Cardiac septum (tissue), 1 donor: ENCODE data around the gene NADK. TPM values are rescaled to one million over a fixed set of nuclear protein-coding genes. Genes with fewer than 3 reads are reported as not detected.

ENCODE experiments used
- DNase-seq: peaks from one replicate; pipeline ENCODE4 v3.0.0-alpha.2; 2020; ENCODE audit warnings: low spot score
- intact Hi-C: fragments of 100-400 bp; cut with DNase I; formaldehyde crosslinking; loops from one replicate; pipeline ENCODE4 v1.14.0; 2022
- total RNA-seq: library from RNA; stranded (reverse); fragmentation: NEBNext Ultra II Directional; extraction: Animal tissue kit (Norgen Biotek cat#: 25700); gene quantifications from one replicate; pipeline ENCODE4 v1.2.1, GENCODE V29; 2021
- donor health status: DM: no; HTN: no; CAD: no.

Gene NADK
- total RNA-seq, 1 donor from 2014 or later, result 31.3 TPM

DNA sequence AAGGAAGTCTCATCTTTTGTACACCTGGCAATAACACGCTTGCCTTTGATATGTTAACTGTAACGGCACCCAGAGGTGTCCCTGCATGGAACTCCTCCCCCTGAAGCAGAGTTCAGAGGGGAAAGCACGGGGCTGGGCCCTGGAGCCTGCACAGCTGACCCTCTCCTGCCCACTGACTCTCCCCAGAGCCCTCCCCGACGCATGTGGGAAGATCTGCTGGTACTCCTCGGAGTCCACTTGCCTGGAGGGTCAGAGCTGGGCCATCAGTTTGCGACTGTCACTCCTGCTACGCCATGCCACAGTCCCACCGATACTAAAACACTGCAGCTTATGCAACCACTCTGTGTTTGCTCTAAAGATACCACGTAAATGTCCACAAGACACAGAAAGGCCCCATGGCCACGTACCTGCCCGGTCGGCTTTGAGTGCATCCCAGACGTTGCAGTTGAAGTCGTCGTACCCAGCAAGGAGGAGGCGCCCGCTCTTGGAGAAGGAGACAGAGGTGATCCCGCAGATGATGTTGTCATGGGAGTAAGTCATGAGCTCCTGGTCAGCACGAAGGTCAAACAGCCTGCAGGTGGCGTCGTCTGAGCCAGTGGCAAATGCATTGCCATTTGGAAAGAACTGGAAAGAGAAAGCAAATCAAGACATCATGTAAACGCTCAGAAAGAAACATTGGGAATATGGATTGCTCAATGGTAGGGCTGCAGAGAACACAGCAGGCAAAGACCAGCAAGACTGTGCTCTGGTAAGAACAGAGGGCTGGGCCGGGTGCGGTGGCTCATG, 10.6 kb upstream of the NADK start:
- intact Hi-C loops, result no loop called here
- DNase-seq, result no peak

GRCh38 chr1:1788136-1788535, 9.9 kb upstream of the NADK start:
- DNase-seq, result no peak
- intact Hi-C loops, result no loop called here

GRCh38 chr1:1786836-1787605, 8.8 kb upstream of the NADK start:
- intact Hi-C loops, result no loop called here
- DNase-seq, result no peak

GRCh38 chr1:1785666-1786065, 7.4 kb upstream of the NADK start:
- no peak for DNase-seq
- intact Hi-C loops, result no loop called here

DNA sequence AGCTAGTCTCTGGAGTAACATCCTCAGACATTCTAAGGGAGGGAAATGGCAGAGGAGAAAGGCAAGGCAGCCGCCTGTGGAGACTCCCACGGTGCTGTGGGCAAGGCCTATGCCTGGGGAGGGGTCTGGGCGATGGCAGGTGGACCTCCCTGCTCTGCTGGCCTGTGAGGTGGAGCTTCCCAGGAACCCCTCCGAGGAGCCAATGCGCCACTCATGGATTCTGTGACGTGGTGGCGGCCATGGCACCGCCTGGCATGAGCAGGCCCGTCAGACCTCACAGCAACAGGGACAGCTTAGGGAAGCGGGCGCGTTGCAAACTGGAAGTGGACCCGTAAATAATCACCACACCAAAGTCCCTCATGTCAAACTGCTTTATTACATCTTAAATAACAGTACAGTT, 6.7 kb upstream of the NADK start:
- no peak for DNase-seq
- intact Hi-C loops, result no loop called here

GRCh38 chr1:1783320-1783719, 5.0 kb upstream of the NADK start:
- intact Hi-C loops, result no loop called here
- no peak for DNase-seq

GRCh38 chr1:1782399-1783221, 4.3 kb upstream of the NADK start:
- DNase-seq, result peak; percentile 86
- intact Hi-C loops, result no loop called here

- DNase-seq, result no peak
- intact Hi-C loops, result no loop called here
These were observed 3.2 kb upstream of the NADK start for GRCh38 chr1:1781526-1781903.

DNA sequence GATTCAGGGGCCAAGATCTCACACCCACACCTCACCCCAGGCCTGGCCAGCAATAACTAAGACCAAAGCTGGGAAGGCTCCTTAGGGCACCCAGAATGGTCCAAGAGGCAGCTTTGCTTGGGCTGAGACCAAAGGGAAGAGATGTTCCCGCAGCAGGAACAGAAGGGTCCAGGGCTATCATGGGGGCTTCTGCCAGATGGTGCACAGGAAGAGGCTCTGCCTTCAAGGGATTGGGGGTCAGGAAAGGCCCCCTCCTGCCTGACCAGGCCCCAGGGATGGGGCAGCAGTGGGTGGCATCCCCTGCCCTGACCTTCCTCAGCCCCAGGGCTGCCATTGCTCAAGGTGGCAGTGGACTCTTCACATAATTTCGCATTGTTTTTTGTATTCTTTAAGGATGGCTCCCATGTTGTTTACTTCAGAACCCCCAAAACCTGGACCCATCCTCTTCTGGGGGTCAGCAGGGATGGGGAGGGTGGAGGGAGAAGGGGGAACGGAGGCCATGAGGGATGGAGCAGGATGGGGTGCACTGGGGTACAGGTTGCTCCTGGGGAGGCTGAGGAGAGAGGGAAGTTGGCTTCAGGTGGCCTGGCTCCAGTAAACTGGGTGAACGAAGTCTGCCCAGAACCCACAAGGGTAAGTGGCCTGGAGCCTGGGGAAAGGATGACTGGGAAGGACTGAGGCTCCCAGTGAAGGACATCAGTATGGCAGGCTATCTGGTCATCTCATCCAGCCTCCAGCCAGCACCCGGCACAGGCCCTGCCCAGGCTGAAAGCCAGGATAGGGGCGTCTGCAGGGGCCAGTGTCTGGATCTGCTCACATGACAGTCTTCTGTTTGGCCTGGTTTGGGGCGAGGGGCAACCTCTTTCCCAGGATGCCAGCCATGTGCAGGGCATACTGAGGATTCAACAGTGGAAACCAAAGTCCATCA, 2.6 kb upstream of the NADK start:
- intact Hi-C loops, result no loop called here
- DNase-seq, result no peak

DNA sequence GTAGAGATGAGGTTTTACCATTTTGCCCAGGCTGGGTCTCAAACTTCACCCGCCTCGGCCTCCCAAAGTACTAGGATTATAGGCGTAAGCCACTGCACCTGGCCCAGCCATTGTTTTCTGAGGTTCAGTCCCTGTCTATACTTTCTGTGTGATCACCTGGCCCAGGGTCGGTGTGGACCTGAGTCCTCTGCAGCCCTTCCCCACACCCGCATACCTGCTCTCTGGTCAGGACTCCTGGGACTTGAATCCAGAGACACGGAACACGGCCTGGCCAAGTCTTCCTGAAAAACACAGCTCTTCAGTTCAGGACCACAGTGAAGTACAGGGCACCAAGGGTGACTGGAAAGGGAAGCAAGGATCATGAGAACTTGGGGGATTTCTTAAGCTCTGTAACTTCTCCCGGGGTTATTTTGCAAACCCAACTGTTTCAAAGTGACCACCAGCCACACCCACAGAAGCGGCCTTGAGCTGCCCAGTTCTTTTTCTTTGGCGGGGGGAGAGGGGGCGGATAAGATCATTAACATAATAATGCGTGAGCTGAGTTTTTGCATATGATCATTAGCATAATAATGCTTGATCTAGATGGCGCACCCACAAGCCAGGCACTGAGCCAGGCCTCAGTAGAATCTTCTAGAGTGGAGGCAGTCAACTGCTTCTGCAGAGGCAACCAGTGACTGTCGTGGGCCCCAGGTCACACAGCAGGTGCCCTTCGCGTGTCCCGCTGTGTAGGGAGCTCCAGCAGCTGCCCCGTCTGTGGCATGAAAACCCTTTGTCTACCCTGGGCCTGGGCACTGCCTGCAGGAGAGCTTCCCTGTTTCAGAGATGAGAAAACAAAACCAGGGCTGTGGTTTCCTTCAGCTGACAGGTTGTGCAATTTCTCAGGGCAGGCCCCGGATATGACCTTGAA, 1.7 kb upstream of the NADK start:
- intact Hi-C loops, result loop anchor here (2.0 to 5.0 kb wide), 2 partner anchors 112 to 127 kb away; partner anchors contain the start of gene GNB1
- DNase-seq, result peak; percentile 92

DNA sequence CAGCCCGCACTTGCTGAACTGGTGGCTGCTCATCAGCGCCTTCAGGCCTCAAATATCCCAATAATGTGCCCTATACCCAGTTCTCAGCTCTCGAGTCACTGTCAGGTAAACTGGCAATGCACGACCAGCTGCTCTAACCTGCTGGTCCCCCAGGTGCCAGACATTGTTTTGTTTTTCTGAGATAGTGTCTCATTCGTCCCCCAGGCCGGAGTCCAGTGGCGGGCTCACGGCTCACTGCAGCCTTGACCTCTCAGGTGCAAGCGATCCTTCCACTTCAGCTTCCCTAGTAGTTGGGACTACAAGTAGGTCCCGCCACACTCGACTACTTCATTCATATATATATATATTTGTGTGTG, 1.0 kb upstream of the NADK start:
- intact Hi-C loops, result loop anchor here (2.0 to 5.0 kb wide), 2 partner anchors 113 to 128 kb away; partner anchors contain the start of gene GNB1
- DNase-seq, result no peak

GRCh38 chr1:1778663-1779319, 521 bp upstream of the NADK start:
- intact Hi-C loops, result loop anchor here (2.0 to 5.0 kb wide), 2 partner anchors 114 to 128 kb away; partner anchors contain the start of gene GNB1
- DNase-seq, result peak; percentile 95

- intact Hi-C loops, result loop anchor here (5.0 kb wide), 1 partner anchor 115 kb away; the partner anchor contains the start of gene GNB1
- peak; percentile 76 for DNase-seq
These were observed 729 bp downstream of the NADK start for GRCh38 chr1:1777583-1777899.

DNA sequence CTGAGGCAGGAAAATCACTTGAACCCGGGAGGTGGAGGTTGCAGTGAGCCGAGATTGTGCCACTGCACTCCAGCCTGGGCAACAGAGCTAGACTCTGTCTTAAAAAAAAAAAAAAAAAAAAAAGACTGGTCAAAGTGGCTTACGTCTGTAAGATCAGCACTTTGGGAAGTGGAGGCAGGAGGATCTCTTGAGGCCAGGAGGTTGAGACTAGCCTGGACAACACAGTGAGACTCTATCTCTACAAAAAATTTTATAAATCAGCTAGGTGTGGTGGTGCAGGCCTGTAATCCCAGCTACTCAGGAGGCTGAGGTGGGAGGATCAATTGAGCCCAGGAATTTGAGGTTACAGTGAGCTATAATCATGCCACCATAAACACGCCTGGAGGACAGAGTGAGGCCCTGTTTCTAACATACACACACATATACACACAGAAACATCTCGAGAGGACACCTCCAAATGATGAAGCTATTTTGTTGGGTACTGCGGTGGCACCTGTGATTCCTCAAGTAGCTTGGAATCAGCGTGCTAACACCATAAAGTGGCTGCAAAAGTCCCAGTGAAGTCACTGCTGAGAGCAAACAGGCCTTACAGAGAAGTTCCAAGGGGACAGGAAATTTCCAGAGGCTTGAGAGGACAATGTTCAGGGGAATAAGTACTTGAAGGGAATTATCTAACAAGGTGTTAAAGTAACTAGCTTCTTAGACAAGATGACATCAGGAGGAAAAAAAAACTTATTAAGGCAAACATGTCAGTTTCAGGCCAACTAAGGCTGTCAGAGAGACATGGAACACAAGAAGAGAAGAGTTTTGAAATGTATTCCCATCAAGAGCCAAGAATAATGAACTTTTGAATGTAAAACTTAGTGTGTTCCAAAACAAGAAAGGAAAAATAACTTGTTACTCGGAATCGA, 1.3 kb downstream of the NADK start:
- intact Hi-C loops, result loop anchor here (5.0 kb wide), 1 partner anchor 115 kb away; the partner anchor contains the start of gene GNB1
- DNase-seq, result no peak

- intact Hi-C loops, result loop anchor here (5.0 kb wide), 1 partner anchor 117 kb away; the partner anchor contains the start of gene GNB1
- DNase-seq, result no peak
These were observed 2.7 kb downstream of the NADK start for GRCh38 chr1:1775327-1776226.
